GM13977 (cell line): ENCODE measurements around the gene MAGEA9.
"Not testable (repeated sequence)": the region's sequence is repeated elsewhere in the genome, so short reads cannot be mapped to it uniquely, and the experiment has no call there.

Experiments used
- DNase-seq: peaks from one replicate; pipeline ENCODE4 v3.0.0; 2012; ENCODE audit warnings: low spot score
- in situ Hi-C: fragments of 300-500 bp; cut with MboI; formaldehyde crosslinking; loops from one replicate; pipeline ENCODE4 v1.12.0; 2022; ENCODE audit warnings: low sequenced_read_pairs, low pct_unique_long_range_greater_than_20kb, mixed read lengths, inconsistent platforms; ENCODE audit not compliant: unreplicated experiment
- TF ChIP-seq, protein P1 (sequence below): IDR thresholded peaks from 2 replicates; pipeline ENCODE4 v1.5.1; 2012; ENCODE audit warnings: mild to moderate bottlenecking, control low read depth; ENCODE audit not compliant: insufficient read depth; ENCODE audit errors: extremely low read depth, missing control alignments

Gene MAGEA9

DNA sequence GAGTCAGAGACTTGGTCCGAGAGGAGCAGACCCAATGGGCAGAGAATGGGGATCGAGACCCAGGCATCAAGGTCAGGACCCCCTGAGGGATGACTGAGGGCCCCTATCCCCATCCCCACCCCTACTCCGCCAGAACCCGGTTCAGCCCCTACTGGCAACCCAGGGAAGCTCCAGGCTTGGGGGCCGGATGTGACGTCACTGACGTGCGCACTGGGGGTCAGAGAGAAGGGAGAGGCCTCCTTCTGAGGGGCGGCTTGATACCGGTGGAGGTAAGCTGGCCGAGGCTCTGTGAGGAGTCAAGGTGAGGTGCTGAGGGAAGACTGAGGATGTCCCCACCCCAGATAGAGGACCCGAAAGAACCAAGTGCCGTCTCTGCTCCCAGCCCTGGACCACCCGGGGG, at the start of gene MAGEA9:
TSS of gene MAGEA9 (plus strand) at position 204 of the 400 bp plus-strand sequence. CDS start 4,281 bp downstream, outside the sequence.
- in situ Hi-C loops, DNase-seq: not testable (repeated sequence)

DNA sequence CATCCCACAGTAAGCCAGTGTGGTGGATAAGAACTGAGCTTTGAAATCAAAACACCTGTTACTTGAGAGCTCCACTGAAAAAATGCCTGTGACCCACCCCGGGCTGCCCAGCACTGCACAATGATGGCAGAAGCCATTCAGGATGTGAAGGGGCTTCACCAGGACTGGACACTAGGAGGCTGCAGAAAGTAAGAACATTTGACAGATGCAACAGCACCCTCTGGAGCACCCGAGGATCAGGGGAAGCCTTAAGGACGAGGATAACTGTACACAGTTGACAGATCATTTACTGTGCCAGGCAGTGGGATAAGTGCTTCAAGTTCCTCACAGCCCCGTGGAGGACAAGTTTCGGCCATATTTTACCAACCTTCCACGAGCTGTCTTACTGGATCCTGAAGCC, 39.5 kb upstream of the MAGEA9 start:
- in situ Hi-C loops, DNase-seq: not testable (repeated sequence)

DNA sequence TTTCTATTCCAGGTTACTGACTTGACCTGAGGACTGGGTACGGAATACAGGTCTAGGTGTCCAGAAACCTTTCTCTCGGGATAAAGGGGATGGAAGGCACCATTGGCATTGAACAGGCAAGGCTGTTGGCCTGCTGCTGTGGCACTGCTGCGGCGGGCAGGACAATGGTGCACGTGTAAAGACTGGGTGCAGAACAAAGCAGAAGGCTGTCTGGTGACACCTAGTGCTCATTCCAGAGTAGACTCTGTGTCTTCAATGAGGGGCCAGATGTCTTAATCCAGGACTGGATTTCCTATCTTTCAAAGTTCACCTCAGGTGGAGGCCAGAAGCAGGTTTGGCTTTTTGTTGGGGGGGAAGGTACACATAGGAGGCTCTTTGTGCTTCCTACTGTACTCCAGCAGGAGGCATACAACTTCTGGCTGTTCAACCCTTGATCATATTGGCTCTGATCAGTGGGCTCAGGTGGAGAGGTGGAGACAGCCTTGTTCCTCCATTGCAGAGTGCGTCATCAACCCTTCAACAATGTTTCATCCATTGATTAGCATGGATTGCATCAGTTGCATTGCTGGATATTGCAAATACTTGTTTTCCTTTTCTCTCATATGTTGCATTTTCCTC, 35.2 kb upstream of the MAGEA9 start:
- DNase-seq, in situ Hi-C loops: not testable (repeated sequence)

DNA sequence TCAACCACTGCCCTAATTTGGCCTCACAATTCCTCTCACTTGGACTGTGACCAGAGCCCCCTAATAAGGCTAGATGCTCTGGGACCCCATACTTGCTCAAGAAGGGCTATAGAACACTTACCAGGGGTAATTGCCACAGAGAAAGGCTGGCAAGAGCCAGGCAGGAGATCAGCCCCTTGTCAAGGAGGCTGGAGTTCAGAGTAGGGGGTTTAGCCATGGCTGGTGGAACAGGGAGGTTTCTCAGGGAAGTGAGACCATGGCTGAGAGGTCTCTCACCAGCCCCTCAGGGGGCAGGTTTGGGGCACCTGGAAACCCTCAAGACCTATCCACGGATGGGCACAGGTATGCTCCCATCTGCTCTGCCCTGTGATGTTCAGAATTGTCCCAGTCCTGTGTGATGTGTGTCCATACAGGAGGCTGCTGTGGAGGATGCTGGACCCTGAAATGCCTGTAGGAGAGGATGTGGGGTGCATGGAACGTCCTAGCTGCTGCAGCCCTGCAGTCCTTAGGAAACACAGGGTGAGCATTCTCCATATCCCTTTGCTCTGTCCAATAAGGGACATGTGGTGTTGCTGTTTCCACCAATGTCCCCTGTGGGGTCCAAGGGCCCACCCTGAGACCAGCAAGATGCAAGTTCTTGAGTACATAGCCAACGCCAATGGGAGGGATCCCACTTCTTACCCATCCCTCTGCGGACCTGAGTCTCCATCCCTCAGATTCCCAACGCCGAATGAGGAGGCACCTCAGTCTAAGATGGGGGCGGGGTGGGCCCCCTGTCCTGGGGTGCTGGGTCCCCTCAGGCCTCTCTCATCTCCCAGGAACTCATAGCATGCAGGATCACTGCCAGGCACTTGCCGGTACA, 24.3 kb upstream of the MAGEA9 start:
- TF ChIP-seq, protein P1, sequence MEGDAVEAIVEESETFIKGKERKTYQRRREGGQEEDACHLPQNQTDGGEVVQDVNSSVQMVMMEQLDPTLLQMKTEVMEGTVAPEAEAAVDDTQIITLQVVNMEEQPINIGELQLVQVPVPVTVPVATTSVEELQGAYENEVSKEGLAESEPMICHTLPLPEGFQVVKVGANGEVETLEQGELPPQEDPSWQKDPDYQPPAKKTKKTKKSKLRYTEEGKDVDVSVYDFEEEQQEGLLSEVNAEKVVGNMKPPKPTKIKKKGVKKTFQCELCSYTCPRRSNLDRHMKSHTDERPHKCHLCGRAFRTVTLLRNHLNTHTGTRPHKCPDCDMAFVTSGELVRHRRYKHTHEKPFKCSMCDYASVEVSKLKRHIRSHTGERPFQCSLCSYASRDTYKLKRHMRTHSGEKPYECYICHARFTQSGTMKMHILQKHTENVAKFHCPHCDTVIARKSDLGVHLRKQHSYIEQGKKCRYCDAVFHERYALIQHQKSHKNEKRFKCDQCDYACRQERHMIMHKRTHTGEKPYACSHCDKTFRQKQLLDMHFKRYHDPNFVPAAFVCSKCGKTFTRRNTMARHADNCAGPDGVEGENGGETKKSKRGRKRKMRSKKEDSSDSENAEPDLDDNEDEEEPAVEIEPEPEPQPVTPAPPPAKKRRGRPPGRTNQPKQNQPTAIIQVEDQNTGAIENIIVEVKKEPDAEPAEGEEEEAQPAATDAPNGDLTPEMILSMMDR: no peak
- DNase-seq: no peak
- in situ Hi-C loops: no loop called here

DNA sequence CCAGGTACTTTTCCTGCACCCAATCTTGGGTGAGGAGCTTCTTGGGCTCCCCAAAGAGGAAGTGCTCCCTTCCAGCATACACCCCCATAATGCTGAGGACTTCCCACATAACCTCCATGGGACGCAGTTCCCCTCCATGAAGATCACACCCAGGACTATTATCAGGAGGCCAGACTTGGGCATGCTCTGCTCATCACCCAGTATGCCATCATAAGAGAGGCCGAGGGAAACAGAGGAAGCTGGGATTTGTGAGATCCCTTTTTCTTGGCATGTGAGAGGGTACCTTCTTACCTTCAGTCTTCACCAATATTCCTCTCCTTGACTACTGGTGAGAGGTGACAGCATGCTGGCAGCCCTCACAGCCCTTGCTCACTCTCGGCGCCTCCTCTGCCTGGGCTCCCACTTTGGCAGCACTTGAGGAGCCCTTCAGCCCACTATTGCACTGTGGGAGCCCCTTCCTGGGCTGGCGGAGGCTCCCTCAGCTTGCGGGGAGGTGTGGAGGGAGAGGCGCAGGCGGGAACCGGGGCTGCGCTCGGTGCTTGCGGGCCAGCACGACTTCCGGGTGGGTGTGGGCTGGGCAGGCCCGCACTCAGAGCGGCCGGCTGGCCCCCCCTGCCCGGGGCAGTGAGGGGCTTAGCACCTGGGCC, 23.5 kb upstream of the MAGEA9 start:
- no peak for DNase-seq
- TF ChIP-seq, protein P1: no peak
- in situ Hi-C loops: no loop called here

DNA sequence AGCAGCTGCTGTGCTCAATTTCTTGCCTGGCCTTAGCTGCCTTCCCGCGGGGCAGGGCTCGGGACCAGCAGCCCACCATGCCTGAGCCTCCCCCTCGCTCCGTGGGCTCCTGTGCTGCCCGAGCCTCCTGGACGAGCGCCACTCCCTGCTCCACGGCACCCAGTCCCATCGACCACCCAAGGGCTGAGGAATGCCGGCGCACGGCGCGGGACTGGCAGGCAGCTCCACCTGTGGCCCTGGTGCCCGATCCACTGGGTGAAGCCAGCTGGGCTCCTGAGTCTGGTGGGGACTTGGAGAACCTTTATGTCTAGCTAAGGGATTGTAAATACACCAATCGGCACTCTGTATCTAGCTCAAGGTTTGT, 23.0 kb upstream of the MAGEA9 start:
- in situ Hi-C loops, DNase-seq: not testable (repeated sequence)

- DNase-seq: no peak
- in situ Hi-C loops: no loop called here
- TF ChIP-seq, protein P1: no peak
Measured at GRCh38 chrX:149759824-149760223, 21.9 kb upstream of the MAGEA9 start.

DNA sequence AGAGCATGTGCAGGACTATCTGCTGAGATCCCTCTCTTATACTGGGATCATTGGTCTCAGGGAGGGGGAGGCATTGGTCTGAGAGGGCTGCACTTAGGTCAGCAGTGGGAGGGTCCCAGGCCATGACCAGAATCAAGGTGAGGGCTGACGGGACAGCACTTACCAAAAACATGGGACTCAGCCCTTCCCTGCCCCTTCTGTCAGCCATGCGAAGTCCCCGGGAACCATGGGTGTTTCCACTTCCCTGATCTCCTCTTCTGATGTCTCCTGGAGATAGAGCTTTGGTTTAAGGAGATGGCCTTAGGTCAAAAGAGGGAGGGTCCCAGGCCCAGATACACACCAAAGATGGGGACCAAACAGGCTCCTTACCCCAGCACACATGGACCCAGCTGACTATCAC, 20.8 kb upstream of the MAGEA9 start:
- DNase-seq: no peak
- TF ChIP-seq, protein P1: no peak
- in situ Hi-C loops: no loop called here

- in situ Hi-C loops, DNase-seq: not testable (repeated sequence)
Measured at GRCh38 chrX:149761858-149762674, 19.7 kb upstream of the MAGEA9 start.
